GM12865 (cell line): ENCODE measurements around the gene CARD11.

Source experiments
- DNase-seq: peaks from one replicate; pipeline ENCODE4 v3.0.0; 2010; ENCODE audit warnings: low read depth
- H3K4me3 ChIP-seq: 2 replicates; pipeline ENCODE4 v1.5.1; 2011; ENCODE audit warnings: mild to moderate bottlenecking, low read depth, low read length, control low read depth
- CTCF ChIP-seq: IDR thresholded peaks from 2 replicates; pipeline ENCODE4 v1.5.1; 2011; ENCODE audit warnings: low read length, control low read depth, low read depth, inconsistent platforms; ENCODE audit not compliant: insufficient read depth; ENCODE audit errors: missing control alignments

Gene CARD11

GRCh38 chr7:2873146-2873545 lies 170.5 kb downstream of the CARD11 start:
- no peak overlapping the region for H3K4me3 ChIP-seq
- TF ChIP-seq CTCF = no peak
- DNase-seq = no peak

GRCh38 chr7:2872296-2872874 lies 171.3 kb downstream of the CARD11 start:
- TF ChIP-seq CTCF = no peak
- no peak overlapping the region for H3K4me3 ChIP-seq
- DNase-seq = no peak

- H3K4me3 ChIP-seq = no peak overlapping the region
- DNase-seq = peak; percentile 34
- no peak for TF ChIP-seq CTCF
Observed at GRCh38 chr7:2870471-2870931, 173.2 kb downstream of the CARD11 start.

GRCh38 chr7:2869981-2870380 lies 173.7 kb downstream of the CARD11 start:
- no peak overlapping the region for H3K4me3 ChIP-seq
- no peak for DNase-seq
- TF ChIP-seq CTCF = no peak

- no peak for TF ChIP-seq CTCF
- H3K4me3 ChIP-seq = no peak overlapping the region
- no peak for DNase-seq
Observed at GRCh38 chr7:2866601-2867000, 177.1 kb downstream of the CARD11 start.

- DNase-seq = peak; percentile 86
Observed at GRCh38 chr7:2864999-2865670, 178.5 kb downstream of the CARD11 start.

More at GRCh38 chr7:2864999-2865670, 178.5 kb downstream of the CARD11 start:
- no peak overlapping the region for H3K4me3 ChIP-seq
- TF ChIP-seq CTCF = peak; percentile 89
